ENCODE results near the gene LHX4. TPM values are rescaled to one million over a fixed set of nuclear protein-coding genes. Genes with fewer than 3 reads are reported as not detected.

The LHX4 gene
- total and polyA plus RNA-seq, 10 of the 15 experiments (the other 5 are each of a cell fraction or from before 2014, with no cell fraction given) = 0.05 to 0.80 (median 0.32) TPM; not detected in 6

DNA sequence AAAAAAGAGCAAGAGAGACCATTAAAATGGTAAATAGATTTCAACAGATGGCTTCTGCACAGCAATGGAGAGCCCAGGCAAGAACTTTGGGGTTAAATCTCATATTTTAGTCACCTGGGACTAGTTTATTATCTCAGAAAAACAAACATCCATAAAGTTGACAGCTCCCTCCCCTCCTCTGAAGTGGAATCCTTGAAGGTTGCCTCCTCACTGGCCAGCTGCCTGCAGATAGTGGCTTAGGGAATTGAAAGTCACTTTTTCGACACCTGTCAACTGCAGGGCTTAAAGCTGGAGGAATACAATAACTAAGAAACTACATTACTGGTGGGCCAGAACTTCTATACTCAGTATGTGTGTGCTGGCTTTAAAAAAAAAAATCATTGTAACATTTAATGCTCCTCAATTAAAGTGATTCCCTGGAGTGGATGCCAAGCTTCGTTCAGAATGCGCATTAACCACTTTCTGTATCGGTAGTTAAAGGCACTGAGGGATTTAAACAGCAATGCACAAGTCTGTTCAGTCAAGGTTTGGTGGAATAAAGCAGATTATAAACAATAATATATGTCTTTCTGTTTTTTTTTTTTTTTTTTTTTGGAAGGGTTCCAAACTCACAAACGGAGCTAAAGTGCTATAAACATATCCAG, 52.5 kb downstream of the LHX4 start:
- no peak overlapping the region for H3K4me3 ChIP-seq
- TF ChIP-seq ASH2L (IDR thresholded peaks at IDR 0.05; ENCODE audit: borderline replicate concordance, low read depth) (no peak), NFYB (IDR thresholded peaks at IDR 0.05; ENCODE audit: insufficient read depth, low read depth, low read length) (no peak), POLR2AphosphoS5 (IDR thresholded peaks at IDR 0.05; ENCODE audit: low read length) (no peak)
- H2AFZ ChIP-seq (ENCODE audit: control insufficient read depth, low read depth, low read length) = no peak overlapping the region
- no peak for FAIRE-seq
- BruUV-seq (replicated peaks) = no TSS peak
- no peaks in the 10 kb centered on the region for H4K20me1 ChIP-seq (ENCODE audit: control insufficient read depth, insufficient read depth)
- no peaks in the 10 kb centered on the region; the same call in 1 of the 2 replicates for H3K4me1 ChIP-seq (ENCODE audit: control insufficient read depth, insufficient read depth, low read length)
- no peaks in the 10 kb centered on the region for H3K9me3 ChIP-seq (replicated peaks; ENCODE audit: control insufficient read depth, insufficient read depth, low read length)
- ChIA-PET RAD21 (ENCODE audit: unreplicated experiment) (interaction anchor here (1.1 to 1.6 kb wide), 2 partner anchors 29 to 468 kb away, joined by 3 to 5 read pairs; no protein-coding TSS in a partner anchor), POLR2A (interaction anchor here (0.7 kb wide), 1 partner anchor 84 kb away, joined by 3 read pairs; no protein-coding TSS in a partner anchor), CTCF (interaction anchor here (0.6 to 1.6 kb wide), 3 partner anchors 13 to 287 kb away, joined by 3 to 5 read pairs (median 3); no protein-coding TSS in a partner anchor), SMC1A (ENCODE audit: uncharacterized antibody, unreplicated experiment) (interaction anchor here (0.6 to 1.8 kb wide), 5 partner anchors 8 to 378 kb away, joined by 3 to 6 read pairs (median 3); no protein-coding TSS in a partner anchor)
- no peak overlapping the region for H3K27ac ChIP-seq (ENCODE audit: control insufficient read depth, insufficient read depth)
- intact Hi-C loops (cut with micrococcal nuclease; ENCODE audit: unreplicated experiment) = no loop called here
- H3K9ac ChIP-seq (ENCODE audit: control insufficient read depth, insufficient read depth, low read length) = no peak overlapping the region
- no peak for ATAC-seq
- DNase-seq (ENCODE audit: low read depth, low spot score) = no peak
- H3K27me3 ChIP-seq (replicated peaks in 1 of 2; ENCODE audit: control insufficient read depth in 2 of 2, insufficient read depth in 2 of 2, low read length in 1 of 2) = no peaks in the 10 kb centered on the region
- no peaks in the 10 kb centered on the region for H3K79me2 ChIP-seq (ENCODE audit: control insufficient read depth, insufficient read depth, low read length)
- H3K36me3 ChIP-seq (ENCODE audit: control insufficient read depth in 2 of 2, insufficient read depth in 2 of 2, low read length in 1 of 2) = peaks cover 0 to 2% of the 10 kb centered on the region in 2 experiments; a peak in 2 of 4 replicates
- WGBS (ENCODE audit: insufficient coverage, insufficient replicate concordance, low lambda C conversion rate, missing lambda C conversion rate) = 95% methylated on average over 4 of the region's 5 CpGs
- no peak overlapping the region for H3K4me2 ChIP-seq (ENCODE audit: control insufficient read depth, insufficient read depth)
- in situ Hi-C loops (cut with MboI) = no loop called here

DNA sequence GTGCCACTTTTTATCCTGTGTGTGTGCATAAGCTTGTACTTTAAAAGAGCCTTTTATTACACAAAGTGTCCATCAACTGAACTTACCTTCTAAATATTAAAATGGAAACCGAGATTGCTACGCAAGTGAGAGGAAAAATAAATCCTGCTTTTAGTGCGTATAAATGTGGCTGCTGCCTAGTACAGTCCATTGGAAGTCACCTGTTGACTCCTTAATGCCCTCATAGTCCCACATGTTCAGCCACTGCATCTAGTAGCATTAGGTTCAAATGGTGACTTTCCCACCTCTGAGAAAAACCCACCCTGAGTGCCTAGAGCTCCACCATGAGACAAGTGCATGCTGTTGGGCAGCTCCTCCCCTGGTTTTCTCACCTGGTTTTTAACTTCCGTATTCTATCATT, 53.0 kb downstream of the LHX4 start:
- intact Hi-C loops (cut with micrococcal nuclease; ENCODE audit: unreplicated experiment) = no loop called here
- WGBS (ENCODE audit: insufficient coverage, insufficient replicate concordance, low lambda C conversion rate, missing lambda C conversion rate) = 99% methylated on average over 4 of the region's 4 CpGs
- SMC1A ChIA-PET (ENCODE audit: uncharacterized antibody, unreplicated experiment) = interaction anchor here (0.6 to 1.4 kb wide), 4 partner anchors 10 to 379 kb away, joined by 3 to 4 read pairs (median 3); no protein-coding TSS in a partner anchor
- no TSS peak for BruUV-seq (replicated peaks)
- H3K79me2 ChIP-seq (ENCODE audit: control insufficient read depth, insufficient read depth, low read length) = no peaks in the 10 kb centered on the region
- in situ Hi-C loops (cut with MboI) = no loop called here
- H3K9me3 ChIP-seq (replicated peaks; ENCODE audit: control insufficient read depth, insufficient read depth, low read length) = no peaks in the 10 kb centered on the region
- FAIRE-seq = no peak
- ATAC-seq = no peak
- CTCF ChIA-PET = interaction anchor here (1.1 to 1.6 kb wide), 3 partner anchors 13 to 195 kb away, joined by 3 to 5 read pairs (median 3); no protein-coding TSS in a partner anchor
- H3K36me3 ChIP-seq (ENCODE audit: control insufficient read depth in 2 of 2, insufficient read depth in 2 of 2, low read length in 1 of 2) = peaks cover 2% of the 10 kb centered on the region in 2 experiments; a peak in 2 of 4 replicates
- TF ChIP-seq SIN3A (IDR thresholded peaks at IDR 0.05; ENCODE audit: low read depth, low read length) (no peak), POLR2AphosphoS2 (IDR thresholded peaks at IDR 0.05; ENCODE audit: low read depth, low read length) (no peak)
- TF ChIP-seq, protein P1, sequence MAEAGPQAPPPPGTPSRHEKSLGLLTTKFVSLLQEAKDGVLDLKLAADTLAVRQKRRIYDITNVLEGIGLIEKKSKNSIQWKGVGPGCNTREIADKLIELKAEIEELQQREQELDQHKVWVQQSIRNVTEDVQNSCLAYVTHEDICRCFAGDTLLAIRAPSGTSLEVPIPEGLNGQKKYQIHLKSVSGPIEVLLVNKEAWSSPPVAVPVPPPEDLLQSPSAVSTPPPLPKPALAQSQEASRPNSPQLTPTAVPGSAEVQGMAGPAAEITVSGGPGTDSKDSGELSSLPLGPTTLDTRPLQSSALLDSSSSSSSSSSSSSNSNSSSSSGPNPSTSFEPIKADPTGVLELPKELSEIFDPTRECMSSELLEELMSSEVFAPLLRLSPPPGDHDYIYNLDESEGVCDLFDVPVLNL (IDR thresholded peaks at IDR 0.05; ENCODE audit: low read depth, low read length) = no peak
- TF ChIP-seq, protein P2, sequence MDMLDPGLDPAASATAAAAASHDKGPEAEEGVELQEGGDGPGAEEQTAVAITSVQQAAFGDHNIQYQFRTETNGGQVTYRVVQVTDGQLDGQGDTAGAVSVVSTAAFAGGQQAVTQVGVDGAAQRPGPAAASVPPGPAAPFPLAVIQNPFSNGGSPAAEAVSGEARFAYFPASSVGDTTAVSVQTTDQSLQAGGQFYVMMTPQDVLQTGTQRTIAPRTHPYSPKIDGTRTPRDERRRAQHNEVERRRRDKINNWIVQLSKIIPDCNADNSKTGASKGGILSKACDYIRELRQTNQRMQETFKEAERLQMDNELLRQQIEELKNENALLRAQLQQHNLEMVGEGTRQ (IDR thresholded peaks at IDR 0.05; ENCODE audit: borderline replicate concordance, low read depth, low read length) = no peak
- no peak for DNase-seq (ENCODE audit: low read depth, low spot score)
- H3K4me2 ChIP-seq (ENCODE audit: control insufficient read depth, insufficient read depth) = no peak overlapping the region
- RAD21 ChIA-PET (ENCODE audit: unreplicated experiment) = interaction anchor here (1.1 kb wide), 1 partner anchor 468 kb away, joined by 5 read pairs; no protein-coding TSS in a partner anchor
- POLR2A ChIA-PET = interaction anchor here (0.7 kb wide), 1 partner anchor 84 kb away, joined by 3 read pairs; no protein-coding TSS in a partner anchor
- no peak overlapping the region for H3K4me3 ChIP-seq
- H3K4me1 ChIP-seq (ENCODE audit: control insufficient read depth, insufficient read depth, low read length) = no peaks in the 10 kb centered on the region; the same call in 1 of the 2 replicates
- H3K27me3 ChIP-seq (replicated peaks in 1 of 2; ENCODE audit: control insufficient read depth in 2 of 2, insufficient read depth in 2 of 2, low read length in 1 of 2) = no peaks in the 10 kb centered on the region
- no peaks in the 10 kb centered on the region for H4K20me1 ChIP-seq (ENCODE audit: control insufficient read depth, insufficient read depth)
- H2AFZ ChIP-seq (ENCODE audit: control insufficient read depth, low read depth, low read length) = no peak overlapping the region
- no peak overlapping the region for H3K27ac ChIP-seq (ENCODE audit: control insufficient read depth, insufficient read depth)
- no peak overlapping the region for H3K9ac ChIP-seq (ENCODE audit: control insufficient read depth, insufficient read depth, low read length)
